ENCODE results near the gene ATP2C2.

ATP2C2 gene

DNA sequence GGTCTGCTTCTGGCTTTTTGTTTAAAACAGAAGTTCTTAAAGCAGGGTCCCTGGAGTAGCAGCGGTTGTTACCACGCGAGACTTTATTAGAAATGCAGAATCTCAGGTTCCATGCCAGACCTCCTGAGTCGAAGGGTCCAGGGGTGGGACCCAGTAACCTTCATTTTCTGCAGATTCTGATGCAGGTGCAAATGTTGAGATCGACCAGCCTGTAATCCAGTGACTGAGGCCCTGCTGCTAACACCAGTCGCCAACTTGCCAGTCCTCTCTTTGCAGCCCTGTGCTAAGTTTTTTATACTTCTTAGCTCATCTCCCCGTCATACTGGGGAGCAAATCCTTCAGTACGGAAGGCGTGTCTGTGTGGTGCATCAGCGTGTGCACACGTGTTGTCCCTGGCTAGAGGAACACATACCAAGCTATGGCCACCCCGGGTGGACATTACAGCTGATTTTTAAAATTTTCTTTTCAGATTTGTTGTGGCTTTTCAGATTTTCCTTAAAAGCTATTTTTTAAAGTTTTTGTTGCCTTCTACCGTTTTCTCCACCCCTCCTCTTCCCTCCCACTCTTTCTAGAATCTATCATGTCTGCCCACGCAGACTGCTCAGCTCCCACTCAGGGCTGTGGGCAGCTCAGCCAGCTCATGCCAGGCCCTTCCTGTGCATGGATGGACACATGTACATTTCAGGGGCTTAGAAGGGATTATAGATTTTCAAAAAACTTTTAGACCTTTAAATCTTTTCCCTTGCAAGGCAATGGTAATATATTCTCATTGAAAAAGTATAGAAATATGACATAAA, 78.5 kb downstream of the ATP2C2 start:
- TF ChIP-seq, protein P1, sequence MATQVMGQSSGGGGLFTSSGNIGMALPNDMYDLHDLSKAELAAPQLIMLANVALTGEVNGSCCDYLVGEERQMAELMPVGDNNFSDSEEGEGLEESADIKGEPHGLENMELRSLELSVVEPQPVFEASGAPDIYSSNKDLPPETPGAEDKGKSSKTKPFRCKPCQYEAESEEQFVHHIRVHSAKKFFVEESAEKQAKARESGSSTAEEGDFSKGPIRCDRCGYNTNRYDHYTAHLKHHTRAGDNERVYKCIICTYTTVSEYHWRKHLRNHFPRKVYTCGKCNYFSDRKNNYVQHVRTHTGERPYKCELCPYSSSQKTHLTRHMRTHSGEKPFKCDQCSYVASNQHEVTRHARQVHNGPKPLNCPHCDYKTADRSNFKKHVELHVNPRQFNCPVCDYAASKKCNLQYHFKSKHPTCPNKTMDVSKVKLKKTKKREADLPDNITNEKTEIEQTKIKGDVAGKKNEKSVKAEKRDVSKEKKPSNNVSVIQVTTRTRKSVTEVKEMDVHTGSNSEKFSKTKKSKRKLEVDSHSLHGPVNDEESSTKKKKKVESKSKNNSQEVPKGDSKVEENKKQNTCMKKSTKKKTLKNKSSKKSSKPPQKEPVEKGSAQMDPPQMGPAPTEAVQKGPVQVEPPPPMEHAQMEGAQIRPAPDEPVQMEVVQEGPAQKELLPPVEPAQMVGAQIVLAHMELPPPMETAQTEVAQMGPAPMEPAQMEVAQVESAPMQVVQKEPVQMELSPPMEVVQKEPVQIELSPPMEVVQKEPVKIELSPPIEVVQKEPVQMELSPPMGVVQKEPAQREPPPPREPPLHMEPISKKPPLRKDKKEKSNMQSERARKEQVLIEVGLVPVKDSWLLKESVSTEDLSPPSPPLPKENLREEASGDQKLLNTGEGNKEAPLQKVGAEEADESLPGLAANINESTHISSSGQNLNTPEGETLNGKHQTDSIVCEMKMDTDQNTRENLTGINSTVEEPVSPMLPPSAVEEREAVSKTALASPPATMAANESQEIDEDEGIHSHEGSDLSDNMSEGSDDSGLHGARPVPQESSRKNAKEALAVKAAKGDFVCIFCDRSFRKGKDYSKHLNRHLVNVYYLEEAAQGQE (IDR thresholded peaks at IDR 0.05; ENCODE audit: insufficient read depth in 1 of 2, low read depth in 2 of 2, low read length in 2 of 2): no peak

DNA sequence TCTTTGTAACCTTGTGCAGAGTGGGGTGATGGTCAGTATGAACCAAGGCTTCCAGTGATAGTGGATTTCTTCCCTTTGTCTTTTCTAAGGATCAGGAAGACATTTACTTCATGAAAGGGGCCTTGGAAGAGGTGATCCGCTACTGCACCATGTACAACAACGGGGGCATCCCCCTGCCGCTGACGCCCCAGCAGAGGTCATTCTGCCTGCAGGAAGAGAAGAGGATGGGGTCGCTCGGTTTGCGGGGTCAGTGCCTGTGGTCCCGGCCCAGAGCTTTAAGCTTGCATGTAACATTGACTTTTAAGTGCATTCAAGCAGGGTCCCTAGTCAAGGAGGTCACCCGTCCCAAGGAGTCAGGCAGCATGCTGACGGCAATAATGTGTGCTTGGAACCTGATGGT, 80.1 kb downstream of the ATP2C2 start:
- TF ChIP-seq FOXP2 (optimal IDR thresholded peaks at IDR 0.05; ENCODE audit: borderline replicate concordance, extremely low read depth, extremely low read length, insufficient read depth) (no peak), SIN3A (IDR thresholded peaks at IDR 0.05; ENCODE audit: borderline replicate concordance, insufficient read depth, low read length) (no peak), TAF1 (IDR thresholded peaks at IDR 0.05; ENCODE audit: borderline replicate concordance, insufficient read depth, low read length) (no peak), POLR2AphosphoS5 (IDR thresholded peaks at IDR 0.05; ENCODE audit: low read depth, low read length) (no peak)
- TF ChIP-seq, protein P1 (IDR thresholded peaks at IDR 0.05; ENCODE audit: insufficient read depth in 1 of 2, low read depth in 2 of 2, low read length in 2 of 2): no peak

DNA sequence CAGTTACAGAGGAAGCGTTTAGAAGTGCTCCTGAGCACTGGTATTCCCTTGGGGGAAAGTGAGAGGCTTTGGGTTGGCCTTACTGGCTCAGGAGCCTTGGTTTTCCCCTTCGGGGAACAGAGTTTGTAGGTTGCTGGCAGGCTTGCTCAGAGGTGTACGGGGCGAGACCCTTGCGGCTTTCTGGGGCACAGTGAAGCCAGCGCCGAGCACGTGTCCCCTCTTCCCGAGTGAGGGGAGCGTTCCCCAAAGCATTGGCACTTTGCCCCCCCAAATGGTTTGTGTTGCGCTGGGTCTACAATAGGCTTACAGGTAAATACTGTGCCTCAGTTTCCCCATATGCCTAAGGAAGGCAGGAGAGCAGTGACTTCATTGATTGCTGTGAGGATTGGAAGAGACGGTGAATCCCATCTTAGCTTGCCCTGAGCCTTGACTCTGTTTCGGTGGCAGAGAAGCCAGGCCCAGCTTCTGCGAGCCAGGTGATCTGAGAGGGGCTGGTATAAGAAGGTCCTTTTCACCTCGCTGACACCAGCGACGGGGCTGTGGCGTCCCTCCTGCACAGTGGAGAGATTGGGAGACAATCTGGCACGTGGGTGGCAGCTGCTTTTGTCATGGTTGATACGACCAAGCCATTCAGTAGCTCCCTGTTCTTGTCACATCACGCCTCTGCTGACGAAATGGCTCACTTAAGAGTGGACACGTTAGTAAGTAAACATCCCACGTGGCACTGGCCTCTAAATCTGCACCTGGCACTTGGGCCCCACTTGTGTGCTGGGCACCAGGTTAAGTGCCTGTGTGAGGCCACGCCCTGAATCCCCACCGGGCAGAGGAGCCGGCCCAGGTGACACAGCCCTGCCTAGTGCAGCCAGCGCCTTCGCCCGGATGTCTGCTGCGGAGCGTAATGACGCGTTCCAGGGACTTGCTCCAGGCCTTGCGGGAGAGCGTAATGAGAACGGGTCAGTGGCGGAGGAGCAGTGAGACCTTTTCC, 81.1 kb downstream of the ATP2C2 start:
- TF ChIP-seq, protein P1 (IDR thresholded peaks at IDR 0.05; ENCODE audit: insufficient read depth in 1 of 2, low read depth in 2 of 2, low read length in 2 of 2): no peak
- TF ChIP-seq SIN3A (IDR thresholded peaks at IDR 0.05; ENCODE audit: borderline replicate concordance, insufficient read depth, low read length): no peak
- TF ChIP-seq FOXP2 (optimal IDR thresholded peaks at IDR 0.05; ENCODE audit: borderline replicate concordance, extremely low read depth, extremely low read length, insufficient read depth): no peak
- TF ChIP-seq TAF1 (IDR thresholded peaks at IDR 0.05; ENCODE audit: borderline replicate concordance, insufficient read depth, low read length): no peak
- TF ChIP-seq POLR2AphosphoS5 (IDR thresholded peaks at IDR 0.05; ENCODE audit: low read depth, low read length): no peak

DNA sequence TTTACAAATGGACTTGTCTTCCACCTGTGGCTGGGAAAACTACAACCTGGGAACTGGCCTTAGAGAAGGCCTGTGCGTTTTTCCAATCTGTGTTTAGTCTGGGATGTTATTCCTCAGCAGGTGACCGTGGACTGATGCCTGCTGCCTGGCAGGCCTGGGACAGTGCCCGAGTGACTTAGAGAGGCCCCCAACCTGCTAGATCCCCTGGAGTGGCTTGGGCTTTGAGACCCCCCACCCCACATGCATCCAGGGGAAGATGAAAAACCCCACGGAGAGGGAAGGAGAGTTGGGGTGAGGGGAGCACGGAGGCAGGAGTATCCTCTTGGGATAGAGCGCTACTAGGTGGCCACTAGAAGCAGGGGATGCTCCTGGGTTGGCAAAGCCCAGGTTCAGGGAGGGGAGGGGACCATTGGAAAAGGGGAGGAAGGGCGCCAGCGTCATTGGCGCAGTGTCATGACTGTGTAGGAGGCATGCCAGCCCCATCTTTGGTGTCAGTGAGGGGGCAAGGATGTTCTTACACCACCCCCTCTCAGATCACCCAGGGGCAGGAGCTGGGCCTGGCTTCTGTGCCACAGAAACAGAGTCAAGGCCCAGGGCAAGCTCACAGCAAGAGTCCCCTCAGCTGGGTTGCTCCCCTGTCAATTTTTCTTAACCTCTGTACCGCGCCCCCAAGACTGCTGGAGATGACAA, 82.0 kb downstream of the ATP2C2 start:
- TF ChIP-seq POLR2AphosphoS5 (IDR thresholded peaks at IDR 0.05; ENCODE audit: low read depth, low read length) (no peak), FOXP2 (optimal IDR thresholded peaks at IDR 0.05; ENCODE audit: borderline replicate concordance, extremely low read depth, extremely low read length, insufficient read depth) (no peak), SIN3A (IDR thresholded peaks at IDR 0.05; ENCODE audit: borderline replicate concordance, insufficient read depth, low read length) (no peak), TAF1 (IDR thresholded peaks at IDR 0.05; ENCODE audit: borderline replicate concordance, insufficient read depth, low read length) (no peak)
- TF ChIP-seq, protein P1 (IDR thresholded peaks at IDR 0.05; ENCODE audit: insufficient read depth in 1 of 2, low read depth in 2 of 2, low read length in 2 of 2): no peak

All from PFSK-1 (cell line).